OCI-LY7 (cell line): ENCODE data around the gene PHKA2. TPM values are rescaled to one million over a fixed set of nuclear protein-coding genes. Genes with fewer than 3 reads are reported as not detected.

Source experiments
- BruUV-seq: library from RNA; stranded (reverse); fragments of 400-500 nt; replicated peaks from 2 replicates; lab custom pipeline; 2021; lab: Mats Ljungman, UMichigan
- CTCF ChIA-PET: fragments of 300-600 bp; sonication (Branson Sonifier 250); formaldehyde crosslinking; loops from one replicate; lab custom pipeline; 2022; ENCODE audit warnings: antibody characterized with exemption; ENCODE audit not compliant: unreplicated experiment; lab: Charles Lee
- POLR2A ChIA-PET: fragments of 300-600 bp; sonication (Branson Sonifier 250); formaldehyde crosslinking; loops from one replicate; lab custom pipeline; 2022; ENCODE audit warnings: antibody characterized with exemption; lab: Charles Lee
- DNase-seq: peaks from one replicate; pipeline ENCODE4 v3.0.0-alpha.2; 2015; ENCODE audit warnings: low spot score
- H2AFZ ChIP-seq: fragments of 200-600 bp; sonication (generic), shearing (Covaris generic); 2 replicates; pipeline ENCODE4 v1.6.1; 2014; ENCODE audit warnings: mild to moderate bottlenecking, antibody characterized with exemption, low read length, moderate library complexity
- H3K27ac ChIP-seq: fragments of 200-600 bp; sonication (generic); 2 replicates; pipeline ENCODE4 v1.5.1; 2014; ENCODE audit warnings: mixed run types, low read depth, mild to moderate bottlenecking, moderate library complexity, low read length, inconsistent platforms; ENCODE audit not compliant: poor library complexity, severe bottlenecking
- H3K36me3 ChIP-seq: fragments of 200-600 bp; sonication (generic); 2 replicates; pipeline ENCODE4 v1.6.1; 2014; ENCODE audit warnings: mild to moderate bottlenecking, antibody characterized with exemption, low read length, moderate library complexity, mixed read lengths; ENCODE audit not compliant: insufficient read depth
- H3K4me1 ChIP-seq: fragments of 200-600 bp; sonication (generic); 2 replicates; pipeline ENCODE4 v1.5.1; 2014; ENCODE audit warnings: mild to moderate bottlenecking, low read length; ENCODE audit not compliant: insufficient read depth, poor library complexity, severe bottlenecking
- H3K4me2 ChIP-seq: fragments of 200-600 bp; sonication (generic); 2 replicates; pipeline ENCODE4 v1.6.1; 2014; ENCODE audit warnings: mild to moderate bottlenecking, low read length
- H3K4me3 ChIP-seq: fragments of 200-600 bp; sonication (generic); 2 replicates; pipeline ENCODE4 v1.5.1; 2014; ENCODE audit warnings: mild to moderate bottlenecking, low read depth, low read length; ENCODE audit not compliant: poor library complexity, severe bottlenecking
- H3K79me2 ChIP-seq: fragments of 200-600 bp; sonication (generic); 2 replicates; pipeline ENCODE4 v1.6.1; 2016; ENCODE audit warnings: low read depth, mild to moderate bottlenecking, low read length, moderate library complexity, mixed read lengths; ENCODE audit not compliant: insufficient read depth
- H3K9me2 ChIP-seq: fragments of 200-600 bp; sonication (generic); 2 replicates; pipeline ENCODE4 v1.6.1; 2016; ENCODE audit warnings: mild to moderate bottlenecking, low read length, mixed read lengths; ENCODE audit not compliant: insufficient read depth
- H3K9me3 ChIP-seq: fragments of 200-600 bp; sonication (generic); 2 replicates; pipeline ENCODE4 v1.6.1; 2014; ENCODE audit warnings: mild to moderate bottlenecking, mixed run types, low read length, mixed read lengths
- H4K20me1 ChIP-seq: fragments of 200-600 bp; sonication (generic); 2 replicates; pipeline ENCODE4 v1.6.1; 2014; ENCODE audit warnings: mild to moderate bottlenecking, antibody characterized with exemption, low read length, moderate library complexity, mixed read lengths; ENCODE audit not compliant: insufficient read depth
- EZH2phosphoT487 ChIP-seq: fragments of 200-600 bp; sonication (generic); IDR thresholded peaks from 2 replicates; pipeline ENCODE4 v1.6.1; 2018; ENCODE audit warnings: low read depth, borderline replicate concordance, mild to moderate bottlenecking, mixed run types, antibody characterized with exemption, low read length, moderate library complexity, mixed read lengths
- intact Hi-C: fragments of 100-400 bp; cut with micrococcal nuclease; formaldehyde crosslinking; loops from one replicate; pipeline ENCODE4 v1.10.0; 2022; ENCODE audit not compliant: unreplicated experiment
- total RNA-seq, 2 experiments: library from RNA; depleted of rRNA in 1 of 2; stranded (reverse); fragments of >200 nt in 1 of 2; shearing (Covaris generic) in 1 of 2; gene quantifications; 2 replicates each; pipeline ENCODE4 v1.2.3, GENCODE V29; 2014 to 2022
- TF ChIP-seq, protein P1 (sequence below): fragments of 200-600 bp; sonication (generic); conservative IDR thresholded peaks from 2 replicates; pipeline ENCODE4 v1.5.1; 2014; ENCODE audit warnings: mild to moderate bottlenecking, antibody characterized with exemption, low read length, moderate library complexity, mixed read lengths

Gene PHKA2
- total RNA-seq, 2 experiments from 2014 or later: 24.1 to 41.4 TPM

DNA sequence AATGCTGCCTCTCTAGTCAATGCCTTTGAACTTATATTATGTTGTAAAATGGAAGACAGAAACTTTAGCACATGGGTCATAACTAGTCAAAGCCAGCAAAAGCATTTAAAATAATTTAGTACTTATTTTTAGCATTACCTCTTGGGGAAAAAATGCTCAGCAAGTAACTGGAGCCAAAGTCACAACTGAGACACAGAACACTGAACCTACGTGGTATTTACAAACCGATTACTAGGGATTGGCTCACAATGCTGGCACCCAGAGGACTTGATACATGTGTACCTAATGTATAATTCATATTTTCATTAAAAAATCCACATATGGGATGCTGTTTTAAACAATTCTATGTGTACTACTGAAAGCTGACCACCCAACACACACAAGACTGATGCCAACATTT lies 38.4 kb downstream of the PHKA2 start:
- Histone ChIP-seq H3K4me2 (no peak overlapping the region), H3K9me2 (no peaks in the 10 kb centered on the region), H3K79me2 (no peaks in the 10 kb centered on the region), H4K20me1 (no peaks in the 10 kb centered on the region), H2AFZ (no peak overlapping the region), H3K4me3 (no peak overlapping the region), H3K36me3 (no peaks in the 10 kb centered on the region; the same call in 1 of the 2 replicates), H3K9me3 (no peaks in the 10 kb centered on the region), H3K4me1 (no peaks in the 10 kb centered on the region), H3K27ac (no peak overlapping the region)
- intact Hi-C loops: no loop called here
- no peak for TF ChIP-seq EZH2phosphoT487
- TF ChIP-seq, protein P1, sequence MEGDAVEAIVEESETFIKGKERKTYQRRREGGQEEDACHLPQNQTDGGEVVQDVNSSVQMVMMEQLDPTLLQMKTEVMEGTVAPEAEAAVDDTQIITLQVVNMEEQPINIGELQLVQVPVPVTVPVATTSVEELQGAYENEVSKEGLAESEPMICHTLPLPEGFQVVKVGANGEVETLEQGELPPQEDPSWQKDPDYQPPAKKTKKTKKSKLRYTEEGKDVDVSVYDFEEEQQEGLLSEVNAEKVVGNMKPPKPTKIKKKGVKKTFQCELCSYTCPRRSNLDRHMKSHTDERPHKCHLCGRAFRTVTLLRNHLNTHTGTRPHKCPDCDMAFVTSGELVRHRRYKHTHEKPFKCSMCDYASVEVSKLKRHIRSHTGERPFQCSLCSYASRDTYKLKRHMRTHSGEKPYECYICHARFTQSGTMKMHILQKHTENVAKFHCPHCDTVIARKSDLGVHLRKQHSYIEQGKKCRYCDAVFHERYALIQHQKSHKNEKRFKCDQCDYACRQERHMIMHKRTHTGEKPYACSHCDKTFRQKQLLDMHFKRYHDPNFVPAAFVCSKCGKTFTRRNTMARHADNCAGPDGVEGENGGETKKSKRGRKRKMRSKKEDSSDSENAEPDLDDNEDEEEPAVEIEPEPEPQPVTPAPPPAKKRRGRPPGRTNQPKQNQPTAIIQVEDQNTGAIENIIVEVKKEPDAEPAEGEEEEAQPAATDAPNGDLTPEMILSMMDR: no peak
- CTCF ChIA-PET: no interaction called here
- BruUV-seq: no TSS peak
- DNase-seq: no peak
- POLR2A ChIA-PET: no interaction called here

- TF ChIP-seq EZH2phosphoT487: no peak
- TF ChIP-seq, protein P1: no peak
- POLR2A ChIA-PET: no interaction called here
- no TSS peak for BruUV-seq
Measured at GRCh38 chrX:18944482-18944881, 39.4 kb downstream of the PHKA2 start.

GRCh38 chrX:18941896-18942295 lies 42.0 kb downstream of the PHKA2 start:
- no peak overlapping the region for H2AFZ ChIP-seq
- TF ChIP-seq, protein P1: no peak
- TF ChIP-seq EZH2phosphoT487: no peak
- CTCF ChIA-PET: no interaction called here
- POLR2A ChIA-PET: interaction anchor here (0.5 kb wide), 1 partner anchor 13 kb away, joined by 3 read pairs; no protein-coding TSS in a partner anchor
- H4K20me1 ChIP-seq: no peaks in the 10 kb centered on the region
- H3K36me3 ChIP-seq: peaks cover 14% of the 10 kb centered on the region; the same call in 1 of the 2 replicates
- BruUV-seq: no TSS peak
- no peaks in the 10 kb centered on the region for H3K4me1 ChIP-seq
- no peak for DNase-seq
- no peak overlapping the region for H3K4me3 ChIP-seq
- H3K9me2 ChIP-seq: no peaks in the 10 kb centered on the region
- intact Hi-C loops: no loop called here
- no peak overlapping the region for H3K27ac ChIP-seq
- H3K79me2 ChIP-seq: no peaks in the 10 kb centered on the region
- H3K9me3 ChIP-seq: no peaks in the 10 kb centered on the region
- no peak overlapping the region for H3K4me2 ChIP-seq

More at GRCh38 chrX:18944482-18944881, 39.4 kb downstream of the PHKA2 start:
- Histone ChIP-seq H3K4me1 (no peaks in the 10 kb centered on the region), H2AFZ (no peak overlapping the region), H3K36me3 (no peaks in the 10 kb centered on the region; the same call in 1 of the 2 replicates), H3K9me3 (no peaks in the 10 kb centered on the region), H3K9me2 (no peaks in the 10 kb centered on the region), H3K27ac (no peak overlapping the region), H3K4me2 (no peak overlapping the region), H4K20me1 (no peaks in the 10 kb centered on the region), H3K79me2 (no peaks in the 10 kb centered on the region), H3K4me3 (no peak overlapping the region)
- intact Hi-C loops: no loop called here
- no peak for DNase-seq
- CTCF ChIA-PET: no interaction called here
